Endothelial cell of umbilical vein (primary cell): ENCODE measurements around the gene PCDHGA2. TPM values are rescaled to one million over a fixed set of nuclear protein-coding genes. Genes with fewer than 3 reads are reported as not detected.

ENCODE experiments used
- BruUV-seq: library from RNA; stranded (reverse); fragments of 400-500 nt; replicated peaks from 2 replicates; lab custom pipeline; 2021; lab: Mats Ljungman, UMichigan
- CTCF ChIA-PET: fragments of 300-600, 350-600 bp; sonication (Branson Sonifier 250); formaldehyde crosslinking; loops from one replicate; lab custom pipeline; 2021; ENCODE audit warnings: antibody characterized with exemption, inconsistent platforms; lab: Charles Lee
- POLR2A ChIA-PET: fragments of 300-600, 350-600 bp; sonication (Branson Sonifier 250); formaldehyde crosslinking; loops from one replicate; lab custom pipeline; 2021; ENCODE audit warnings: antibody characterized with exemption, inconsistent platforms; lab: Charles Lee
- DNase-seq: peaks from one replicate; pipeline ENCODE4 v3.0.0-alpha.2; 2011; ENCODE audit warnings: low read depth, low spot score
- FAIRE-seq: peaks from 2 replicates; lab custom pipeline; 2011; peaks lifted over from hg19 to GRCh38; lab: Jason Lieb, UNC
- H2AFZ ChIP-seq: 2 replicates; pipeline ENCODE4 v1.6.0; 2012; ENCODE audit warnings: low read depth, low read length, control low read depth, inconsistent platforms
- H3K27ac ChIP-seq: 2 replicates; pipeline ENCODE4 v1.5.1; 2011; ENCODE audit warnings: low read depth, mild to moderate bottlenecking, control low read depth, low read length, moderate library complexity; ENCODE audit not compliant: insufficient read depth
- H3K27me3 ChIP-seq, 2 experiments: 2 replicates each; pipeline versions ENCODE4 v1.6.0 to v1.6.1; 2011; ENCODE audit warnings: low read length in 2 of 2, mixed read lengths in 1 of 2; ENCODE audit not compliant: control insufficient read depth in 2 of 2, insufficient read depth in 2 of 2
- H3K36me3 ChIP-seq, 2 experiments: 2 replicates in 1 of 2; 3 replicates in 1 of 2; pipeline ENCODE4 v1.5.1; 2011; ENCODE audit warnings: low read length in 2 of 2, mild to moderate bottlenecking in 1 of 2, moderate library complexity in 1 of 2; ENCODE audit not compliant: control insufficient read depth in 2 of 2, insufficient read depth in 2 of 2; ENCODE audit errors: extremely low read depth in 1 of 2
- H3K4me1 ChIP-seq: 3 replicates; pipeline ENCODE4 v1.5.1; 2011; ENCODE audit warnings: mild to moderate bottlenecking, low read length; ENCODE audit not compliant: control insufficient read depth, insufficient read depth; ENCODE audit errors: extremely low read depth
- H3K4me2 ChIP-seq: 2 replicates; pipeline ENCODE4 v1.6.1; 2011; ENCODE audit warnings: low read length, control low read depth, mixed read lengths; ENCODE audit not compliant: insufficient read depth
- H3K4me3 ChIP-seq, 3 experiments: fragments of 200-600 bp in 1 of 3; sonication (generic), shearing (Covaris generic) in 1 of 3; replicated peaks in 1 of 3; 2 replicates each; pipeline ENCODE4 v1.5.1; 2011 to 2016; ENCODE audit warnings: control low read depth in 3 of 3, low read length in 3 of 3, mild to moderate bottlenecking in 2 of 3, inconsistent platforms in 1 of 3, low read depth in 1 of 3, moderate library complexity in 1 of 3; ENCODE audit not compliant: insufficient read depth in 1 of 3
- H3K79me2 ChIP-seq: 2 replicates; pipeline ENCODE4 v1.6.0; 2012; ENCODE audit warnings: low read length, inconsistent platforms; ENCODE audit not compliant: control insufficient read depth, insufficient read depth
- H3K9ac ChIP-seq: replicated peaks from 2 replicates; pipeline ENCODE3; 2011; ENCODE audit warnings: low read length, control low read depth; ENCODE audit not compliant: insufficient read depth; ENCODE audit errors: extremely low read depth
- H3K9me1 ChIP-seq: replicated peaks from 3 replicates; pipeline ENCODE4 v1.6.0; 2011; ENCODE audit warnings: mild to moderate bottlenecking, low read length; ENCODE audit not compliant: control insufficient read depth, insufficient read depth; ENCODE audit errors: extremely low read depth
- H3K9me3 ChIP-seq: replicated peaks from 2 replicates; pipeline ENCODE4 v1.5.1; 2012; ENCODE audit warnings: low read length, inconsistent platforms; ENCODE audit not compliant: control insufficient read depth, insufficient read depth
- H4K20me1 ChIP-seq: replicated peaks from 2 replicates; pipeline ENCODE3; 2011; ENCODE audit warnings: mild to moderate bottlenecking, low read length; ENCODE audit not compliant: control insufficient read depth, insufficient read depth; ENCODE audit errors: extremely low read depth
- CTCF ChIP-seq, 2 donors: IDR thresholded peaks; 1 replicate in 1 of 2; 2 replicates in 1 of 2; pipeline ENCODE4 v1.5.1; 2011; ENCODE audit warnings: low read length in 2 of 2, mild to moderate bottlenecking in 2 of 2, moderate library complexity in 2 of 2, control low read depth in 1 of 2, inconsistent platforms in 1 of 2, low read depth in 1 of 2; ENCODE audit not compliant: insufficient read depth in 1 of 2; ENCODE audit errors: extremely low read depth in 1 of 2
- EZH2 ChIP-seq: IDR thresholded peaks from 2 replicates; pipeline ENCODE4 v1.6.1; 2012; ENCODE audit warnings: borderline replicate concordance, low read depth, mild to moderate bottlenecking, moderate library complexity, low read length, inconsistent platforms; ENCODE audit not compliant: severe bottlenecking
- MAX ChIP-seq: IDR thresholded peaks from 2 replicates; pipeline ENCODE4 v1.6.1; 2011; ENCODE audit not compliant: insufficient read depth, insufficient read length
- dilution Hi-C: fragments of 300-500 bp; cut with MboI; formaldehyde crosslinking; loops from one replicate; pipeline ENCODE4 v1.15.0; 2019; ENCODE audit warnings: low sequenced_read_pairs; ENCODE audit not compliant: extremely low pct_ligation_motif_present
- intact Hi-C: fragments of 100-400 bp; cut with micrococcal nuclease; formaldehyde crosslinking; loops from one replicate; pipeline ENCODE4 v1.10.0; 2022
- polyA plus RNA-seq, 4 experiments: library from polyadenylated mRNA; depleted of rRNA in 3 of 4; stranded (reverse) in 3 of 4; unstranded in 1 of 4; fragments of >200 nt; gene quantifications; 2 replicates each; pipeline versions ENCODE4 v1.2.1 to v1.2.3, GENCODE V29; 2011 to 2012; ENCODE audit warnings: missing spikeins in 1 of 4
- total RNA-seq: library from RNA; stranded (reverse); gene quantifications from 2 replicates; pipeline ENCODE4 v1.2.3, GENCODE V29; 2021

Gene PCDHGA2
- total and polyA plus RNA-seq, 2 donors (not counting 3 experiments of a cell fraction or from before 2014, with no cell fraction given), result 1.2 to 2.0 TPM

GRCh38 chr5:141359790-141360426 lies 21.3 kb downstream of the PCDHGA2 start, which contains the start of gene PCDHGB2:
PCDHGB2 (plus strand) TSS chr5:141359994; CDS start chr5:141360136, 142 bp downstream.
- peak; percentile 28 for TF ChIP-seq EZH2
- peak; percentile 18 to 32 for TF ChIP-seq CTCF (IDR thresholded peaks at IDR 0.05; ENCODE audit: extremely low read depth in 1 of 2, insufficient read depth in 1 of 2, low read depth in 1 of 2, low read length in 2 of 2)
- TF ChIP-seq MAX, result no peak
- Histone ChIP-seq H3K27ac (no peak within 1 kb of the TSS), H3K79me2 (no peaks in the 10 kb centered on the region), H4K20me1 (no peaks in the 10 kb centered on the region), H3K9me1 (no peaks in the 10 kb centered on the region), H3K4me1 (no peaks in the 10 kb centered on the region), H3K4me2 (no peak within 1 kb of the TSS), H3K9ac (no peak within 1 kb of the TSS), H3K27me3 (peaks cover 43 to 66% of the 10 kb centered on the region in 2 experiments), H3K36me3 (no peaks in the 10 kb centered on the region), H2AFZ (peak within 1 kb of the TSS; percentile 12), H3K4me3 (no peak within 1 kb of the TSS), H3K9me3 (no peaks in the 10 kb centered on the region)
- intact Hi-C loops (no loop called here), dilution Hi-C loops (no loop called here)
- ChIA-PET POLR2A (no interaction called here), CTCF (interaction anchor here (0.6 to 1.3 kb wide), 9 partner anchors 10 to 204 kb away, joined by 3 to 5 read pairs (median 3); partner anchors contain the start of genes PCDHGA11, PCDHGA12 and PCDHGB1)
- DNase-seq, result peak; percentile 16
- peak; percentile 24 for FAIRE-seq
- BruUV-seq, result TSS peak; percentile 13
